LoVo (cell line): ENCODE data around the gene FAM76B.

ENCODE experiments used
- DNase-seq: peaks from one replicate; pipeline ENCODE4 v3.0.0-alpha.2; 2016; ENCODE audit warnings: low spot score

FAM76B gene

GRCh38 chr11:95729462-95729861 lies 60.1 kb downstream of the FAM76B start:
- DNase-seq = no peak

GRCh38 chr11:95728790-95729189 lies 60.8 kb downstream of the FAM76B start:
- no peak for DNase-seq

GRCh38 chr11:95728094-95728493 lies 61.5 kb downstream of the FAM76B start:
- DNase-seq = no peak

GRCh38 chr11:95727620-95728019 lies 62.0 kb downstream of the FAM76B start:
- DNase-seq = no peak

- no peak for DNase-seq
Observed at GRCh38 chr11:95727111-95727510, 62.5 kb downstream of the FAM76B start.

- DNase-seq = no peak
Observed at GRCh38 chr11:95725196-95725595, 64.4 kb downstream of the FAM76B start.

- no peak for DNase-seq
Observed at GRCh38 chr11:95723361-95723942, 66.1 kb downstream of the FAM76B start.

- no peak for DNase-seq
Observed at GRCh38 chr11:95720195-95720594, 69.4 kb downstream of the FAM76B start.
